IPS-20b (cell line): Measurements from ENCODE around the gene TMEM131.
A peak's percentile ranks its signal among the peaks of the same experiment; 100 is the strongest.
"Not testable (repeated sequence)": the region's sequence is repeated elsewhere in the genome, so short reads cannot be mapped to it uniquely, and the experiment has no call there.

ENCODE experiments used
- H3K27ac ChIP-seq: one replicate; pipeline ENCODE4 v1.5.1; 2013; ENCODE audit warnings: low read length
- H3K27me3 ChIP-seq: 2 replicates; pipeline ENCODE4 v1.6.1; 2013; ENCODE audit warnings: mild to moderate bottlenecking, low read length, inconsistent platforms; ENCODE audit not compliant: insufficient read depth
- H3K36me3 ChIP-seq: 2 replicates; pipeline ENCODE4 v1.6.1; 2013; ENCODE audit warnings: low read depth, mild to moderate bottlenecking, inconsistent platforms, low read length, moderate library complexity; ENCODE audit not compliant: insufficient read depth
- H3K4me1 ChIP-seq: 2 replicates; pipeline ENCODE4 v1.6.1; 2013; ENCODE audit warnings: mild to moderate bottlenecking, control low read depth, inconsistent platforms, low read length, moderate library complexity; ENCODE audit not compliant: insufficient read depth
- H3K4me3 ChIP-seq: 2 replicates; pipeline ENCODE4 v1.5.1; 2013; ENCODE audit warnings: mild to moderate bottlenecking, low read length, inconsistent platforms
- H3K9ac ChIP-seq: 2 replicates; pipeline ENCODE4 v1.6.1; 2013; ENCODE audit warnings: low read depth, mild to moderate bottlenecking, inconsistent platforms, low read length, moderate library complexity
- H3K9me3 ChIP-seq: 2 replicates; pipeline ENCODE4 v1.6.1; 2013; ENCODE audit warnings: mild to moderate bottlenecking, low read depth, low read length, inconsistent platforms; ENCODE audit not compliant: insufficient read depth

The TMEM131 gene, protein sequence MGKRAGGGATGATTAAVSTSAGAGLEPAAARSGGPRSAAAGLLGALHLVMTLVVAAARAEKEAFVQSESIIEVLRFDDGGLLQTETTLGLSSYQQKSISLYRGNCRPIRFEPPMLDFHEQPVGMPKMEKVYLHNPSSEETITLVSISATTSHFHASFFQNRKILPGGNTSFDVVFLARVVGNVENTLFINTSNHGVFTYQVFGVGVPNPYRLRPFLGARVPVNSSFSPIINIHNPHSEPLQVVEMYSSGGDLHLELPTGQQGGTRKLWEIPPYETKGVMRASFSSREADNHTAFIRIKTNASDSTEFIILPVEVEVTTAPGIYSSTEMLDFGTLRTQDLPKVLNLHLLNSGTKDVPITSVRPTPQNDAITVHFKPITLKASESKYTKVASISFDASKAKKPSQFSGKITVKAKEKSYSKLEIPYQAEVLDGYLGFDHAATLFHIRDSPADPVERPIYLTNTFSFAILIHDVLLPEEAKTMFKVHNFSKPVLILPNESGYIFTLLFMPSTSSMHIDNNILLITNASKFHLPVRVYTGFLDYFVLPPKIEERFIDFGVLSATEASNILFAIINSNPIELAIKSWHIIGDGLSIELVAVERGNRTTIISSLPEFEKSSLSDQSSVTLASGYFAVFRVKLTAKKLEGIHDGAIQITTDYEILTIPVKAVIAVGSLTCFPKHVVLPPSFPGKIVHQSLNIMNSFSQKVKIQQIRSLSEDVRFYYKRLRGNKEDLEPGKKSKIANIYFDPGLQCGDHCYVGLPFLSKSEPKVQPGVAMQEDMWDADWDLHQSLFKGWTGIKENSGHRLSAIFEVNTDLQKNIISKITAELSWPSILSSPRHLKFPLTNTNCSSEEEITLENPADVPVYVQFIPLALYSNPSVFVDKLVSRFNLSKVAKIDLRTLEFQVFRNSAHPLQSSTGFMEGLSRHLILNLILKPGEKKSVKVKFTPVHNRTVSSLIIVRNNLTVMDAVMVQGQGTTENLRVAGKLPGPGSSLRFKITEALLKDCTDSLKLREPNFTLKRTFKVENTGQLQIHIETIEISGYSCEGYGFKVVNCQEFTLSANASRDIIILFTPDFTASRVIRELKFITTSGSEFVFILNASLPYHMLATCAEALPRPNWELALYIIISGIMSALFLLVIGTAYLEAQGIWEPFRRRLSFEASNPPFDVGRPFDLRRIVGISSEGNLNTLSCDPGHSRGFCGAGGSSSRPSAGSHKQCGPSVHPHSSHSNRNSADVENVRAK (N-terminal part only)

DNA sequence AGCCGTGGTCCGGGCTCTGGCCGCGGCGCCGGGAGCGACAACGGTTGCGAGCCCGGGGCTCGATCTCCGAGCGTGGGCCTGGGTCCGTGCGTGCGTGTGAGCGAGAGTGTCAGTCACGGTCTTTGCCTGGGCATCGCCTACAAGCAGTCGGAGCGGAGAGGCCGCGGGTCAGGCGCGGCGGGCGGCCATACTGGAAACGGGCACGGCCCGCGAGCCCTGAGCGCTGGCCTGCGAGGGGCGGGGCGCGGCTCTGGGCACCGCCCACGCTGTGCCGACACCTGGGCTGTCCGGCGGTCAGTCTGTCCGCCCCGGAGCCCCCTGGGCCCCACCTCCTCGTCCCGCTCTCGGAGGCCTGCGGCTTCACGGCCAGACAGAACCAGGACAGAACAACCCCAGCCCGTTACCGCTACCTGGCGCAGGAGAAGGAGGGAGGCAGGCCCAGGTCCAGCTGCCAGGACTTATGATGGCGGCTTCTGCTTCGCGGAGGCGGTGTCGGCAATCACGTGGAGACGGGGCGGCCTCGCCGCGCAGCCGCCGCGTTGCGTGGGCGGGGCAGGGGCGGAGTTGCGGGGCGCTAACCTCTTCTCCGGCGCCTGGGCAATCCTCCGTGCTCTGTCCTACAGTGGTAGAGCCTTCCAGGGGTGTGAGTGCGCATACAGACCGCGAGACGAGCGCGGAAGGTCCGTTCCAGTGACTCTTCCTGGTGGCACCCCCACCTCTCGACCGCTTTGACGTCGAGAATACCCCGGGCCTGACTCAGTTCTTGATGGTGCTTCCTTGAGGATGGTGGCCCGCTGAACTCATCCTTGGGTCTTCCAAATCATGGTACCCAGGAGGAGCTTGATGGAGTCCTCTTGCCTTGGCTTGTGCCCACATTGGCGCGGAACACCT is at the start of gene TMEM131:
Gene TMEM131, minus strand, starts transcription at position 215 of the 891 bp plus-strand sequence. CDS start 286 bp downstream, outside the sequence.
- H3K27ac ChIP-seq, result peak within 1 kb of the TSS; percentile 76
- H3K4me1 ChIP-seq, result peaks cover 11% of the 10 kb centered on the region
- no peaks in the 10 kb centered on the region for H3K36me3 ChIP-seq

DNA sequence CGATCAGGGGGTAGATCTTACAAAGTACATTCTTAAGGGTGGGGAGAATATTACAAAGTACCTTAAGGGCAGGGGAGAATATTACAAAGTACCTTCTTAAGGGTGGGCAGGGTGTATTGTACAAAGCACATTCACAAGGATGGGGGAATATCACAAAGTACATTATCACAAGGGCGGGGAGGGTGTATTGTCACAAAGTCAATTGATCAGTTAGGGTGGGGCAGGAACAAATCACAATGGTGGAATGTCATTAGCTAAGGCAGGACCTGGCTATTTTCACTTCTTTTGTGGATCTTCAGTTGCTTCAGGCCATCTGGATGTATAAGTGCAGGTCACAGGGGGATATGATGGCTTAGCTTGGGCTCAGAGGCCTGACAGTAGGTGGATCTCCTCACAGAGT is 49.0 kb upstream of the TMEM131 start:
- not testable (repeated sequence) for H3K4me3 ChIP-seq, H3K36me3 ChIP-seq, H3K27ac ChIP-seq, H3K9ac ChIP-seq, H3K9me3 ChIP-seq, H3K27me3 ChIP-seq, H3K4me1 ChIP-seq

More for the DNA sequence above, at the start of gene TMEM131:
- no peaks in the 10 kb centered on the region for H3K9me3 ChIP-seq
- H3K27me3 ChIP-seq, result no peaks in the 10 kb centered on the region
- peak within 1 kb of the TSS; percentile 92 for H3K9ac ChIP-seq
- peak within 1 kb of the TSS; percentile 89 for H3K4me3 ChIP-seq

DNA sequence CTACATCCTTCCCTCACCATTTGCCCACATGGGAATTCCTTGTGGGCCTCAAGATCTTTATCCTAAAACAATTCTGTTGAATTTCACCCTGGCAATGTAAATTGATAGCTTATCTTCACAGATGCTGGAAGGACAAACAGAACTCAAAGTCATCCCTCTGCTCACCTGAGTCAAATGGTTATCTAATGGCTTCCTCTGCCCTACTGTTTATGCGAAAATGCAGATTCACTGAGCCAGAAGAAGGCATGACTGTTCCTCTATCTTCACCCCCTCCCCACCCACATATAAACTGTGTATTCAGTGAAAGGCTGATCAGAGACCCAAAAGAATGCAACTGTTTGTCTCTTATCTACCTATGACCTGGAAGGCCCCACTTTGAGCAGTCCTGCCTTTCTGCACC is 47.4 kb upstream of the TMEM131 start:
- Histone ChIP-seq H3K36me3 (no peaks in the 10 kb centered on the region), H3K4me3 (no peak overlapping the region), H3K27me3 (no peaks in the 10 kb centered on the region), H3K9ac (no peak overlapping the region), H3K9me3 (peaks cover 7% of the 10 kb centered on the region; the same call in 1 of the 2 replicates), H3K27ac (no peak overlapping the region), H3K4me1 (0 out of 2 replicates have a peak, but pooled peaks cover 1% of the 10 kb centered on the region)

DNA sequence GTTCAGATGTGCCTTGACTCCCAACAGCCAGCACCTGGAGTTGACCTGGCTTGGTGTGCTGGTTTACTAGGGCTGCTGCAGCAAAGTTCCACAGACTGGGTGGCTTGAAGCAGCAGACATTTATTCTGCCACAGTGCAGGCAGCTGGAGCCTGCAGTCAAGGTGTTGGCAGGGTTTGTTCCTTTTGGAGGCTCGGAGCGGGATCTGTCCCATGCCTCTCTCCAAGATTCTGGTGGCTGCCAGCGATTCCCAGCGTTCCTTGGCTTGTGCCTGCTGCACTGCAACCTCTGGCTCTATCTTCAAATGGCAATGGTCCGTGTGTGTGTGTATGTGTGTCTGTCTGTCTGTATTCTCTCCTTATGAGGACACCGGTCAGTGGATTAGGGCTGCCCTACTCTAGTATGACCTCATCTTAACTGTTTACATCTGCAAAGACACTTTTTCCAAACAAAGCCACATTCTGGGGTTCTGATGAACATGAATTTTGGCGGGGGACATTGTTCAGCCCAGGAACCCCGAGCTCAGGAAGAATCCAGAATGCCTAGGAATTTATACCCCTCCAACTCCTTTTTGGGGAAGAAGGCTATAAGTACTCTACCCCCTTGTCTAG is 44.7 kb upstream of the TMEM131 start:
- Histone ChIP-seq H3K27ac (no peak overlapping the region), H3K4me1 (peaks cover 3% of the 10 kb centered on the region; the same call in 1 of the 2 replicates), H3K36me3 (no peaks in the 10 kb centered on the region), H3K9ac (no peak overlapping the region), H3K9me3 (peaks cover 4% of the 10 kb centered on the region; the same call in 1 of the 2 replicates), H3K4me3 (no peak overlapping the region), H3K27me3 (no peaks in the 10 kb centered on the region)

DNA sequence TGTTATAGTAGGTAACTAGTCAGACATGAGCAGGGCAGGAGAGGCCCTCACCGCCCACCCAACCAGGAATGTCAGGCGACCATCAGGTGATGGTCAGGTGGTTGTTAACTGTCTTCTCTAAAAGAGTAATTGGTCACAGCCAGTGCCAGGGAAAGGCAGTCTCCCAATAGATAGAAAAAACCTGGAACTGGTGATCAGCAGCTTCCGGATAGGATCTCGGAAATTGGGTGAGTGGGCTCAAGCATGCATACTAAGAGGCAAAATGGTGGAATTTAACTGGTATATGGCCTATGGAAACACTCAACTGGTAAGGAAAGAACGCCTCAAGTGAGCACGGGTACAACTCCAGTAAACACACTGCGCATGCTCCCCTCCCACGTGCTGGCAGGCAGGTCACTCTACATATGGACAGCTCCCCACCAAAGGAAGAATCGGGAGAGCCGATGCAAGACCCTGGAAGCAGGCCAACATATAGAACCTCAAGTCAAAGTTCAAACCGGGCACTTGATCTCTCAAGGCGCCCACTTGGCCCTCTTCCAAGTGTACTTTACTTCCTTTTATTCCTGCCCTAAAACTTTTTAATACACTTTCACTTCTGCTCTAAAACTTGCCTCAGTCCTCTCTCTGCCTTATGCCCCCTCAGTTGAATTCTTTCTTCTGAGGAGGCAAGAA is 43.5 kb upstream of the TMEM131 start:
- H3K9me3 ChIP-seq, result peaks cover 4% of the 10 kb centered on the region; the same call in 1 of the 2 replicates
- no peak overlapping the region for H3K4me3 ChIP-seq
- no peak overlapping the region for H3K9ac ChIP-seq
- H3K36me3 ChIP-seq, result no peaks in the 10 kb centered on the region
- H3K4me1 ChIP-seq, result peaks cover 3% of the 10 kb centered on the region; the same call in 1 of the 2 replicates
- no peaks in the 10 kb centered on the region for H3K27me3 ChIP-seq
- no peak overlapping the region for H3K27ac ChIP-seq

DNA sequence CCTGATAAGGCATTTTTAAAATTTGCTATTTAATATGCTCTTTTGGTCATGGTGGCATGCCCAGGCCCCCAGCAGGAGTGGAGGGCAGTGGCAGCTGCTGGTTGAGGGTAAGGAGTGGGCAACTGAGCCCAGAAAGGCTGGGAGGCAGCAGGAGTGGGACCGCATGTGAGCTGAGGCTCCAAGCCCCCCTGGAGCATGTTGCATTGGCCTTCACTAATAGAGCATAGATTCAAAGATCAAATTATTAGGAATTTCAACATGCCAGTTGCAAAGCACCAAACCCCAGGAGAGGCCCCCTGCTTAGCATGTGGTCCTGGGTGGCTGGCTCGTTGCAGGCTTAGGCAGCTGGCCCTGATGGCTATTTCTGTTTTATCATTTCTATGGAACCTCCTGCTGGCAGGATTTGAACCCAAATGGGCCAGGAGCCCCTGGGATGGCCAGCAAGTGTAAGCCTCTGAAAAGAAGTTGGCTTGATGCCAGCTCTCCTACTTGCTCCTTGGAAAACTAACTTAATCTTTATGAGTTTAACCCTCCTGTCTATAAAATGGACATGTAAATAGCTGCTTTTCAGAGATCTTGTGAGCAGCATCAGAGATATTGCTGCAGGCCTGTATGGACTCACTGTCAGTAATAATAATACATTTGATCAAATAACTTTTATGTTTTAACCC is 42.1 kb upstream of the TMEM131 start:
- H3K9ac ChIP-seq, result no peak overlapping the region
- H3K4me3 ChIP-seq, result no peak overlapping the region
- peaks cover 3% of the 10 kb centered on the region; the same call in 1 of the 2 replicates for H3K4me1 ChIP-seq
- H3K36me3 ChIP-seq, result no peaks in the 10 kb centered on the region
- H3K27ac ChIP-seq, result no peak overlapping the region
- no peaks in the 10 kb centered on the region for H3K27me3 ChIP-seq
- H3K9me3 ChIP-seq, result no peaks in the 10 kb centered on the region

DNA sequence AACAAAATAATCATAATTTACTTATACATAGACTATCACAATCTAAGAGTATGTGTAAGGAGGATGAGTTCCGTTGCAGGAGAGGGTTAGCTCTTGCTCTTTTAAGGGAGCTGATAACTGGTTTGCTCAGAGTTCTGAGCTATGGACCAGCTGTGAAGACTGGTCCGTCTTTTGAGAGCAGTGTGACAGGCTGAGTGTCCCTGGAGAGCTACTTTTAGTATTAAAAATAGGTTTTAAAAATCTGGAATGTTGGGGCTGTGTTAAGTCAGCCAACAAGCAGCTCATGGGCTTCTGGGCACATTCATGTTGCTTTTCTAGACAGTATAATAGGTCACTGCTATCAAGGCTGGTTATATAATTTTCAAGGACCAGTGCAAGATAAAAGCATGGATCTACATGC is 41.5 kb upstream of the TMEM131 start:
- peaks cover 3% of the 10 kb centered on the region; the same call in 1 of the 2 replicates for H3K4me1 ChIP-seq
- H3K36me3 ChIP-seq, result no peaks in the 10 kb centered on the region
- H3K9ac ChIP-seq, result no peak overlapping the region
- H3K9me3 ChIP-seq, result no peaks in the 10 kb centered on the region
- H3K27ac ChIP-seq, result no peak overlapping the region
- H3K4me3 ChIP-seq, result no peak overlapping the region
- H3K27me3 ChIP-seq, result no peaks in the 10 kb centered on the region

DNA sequence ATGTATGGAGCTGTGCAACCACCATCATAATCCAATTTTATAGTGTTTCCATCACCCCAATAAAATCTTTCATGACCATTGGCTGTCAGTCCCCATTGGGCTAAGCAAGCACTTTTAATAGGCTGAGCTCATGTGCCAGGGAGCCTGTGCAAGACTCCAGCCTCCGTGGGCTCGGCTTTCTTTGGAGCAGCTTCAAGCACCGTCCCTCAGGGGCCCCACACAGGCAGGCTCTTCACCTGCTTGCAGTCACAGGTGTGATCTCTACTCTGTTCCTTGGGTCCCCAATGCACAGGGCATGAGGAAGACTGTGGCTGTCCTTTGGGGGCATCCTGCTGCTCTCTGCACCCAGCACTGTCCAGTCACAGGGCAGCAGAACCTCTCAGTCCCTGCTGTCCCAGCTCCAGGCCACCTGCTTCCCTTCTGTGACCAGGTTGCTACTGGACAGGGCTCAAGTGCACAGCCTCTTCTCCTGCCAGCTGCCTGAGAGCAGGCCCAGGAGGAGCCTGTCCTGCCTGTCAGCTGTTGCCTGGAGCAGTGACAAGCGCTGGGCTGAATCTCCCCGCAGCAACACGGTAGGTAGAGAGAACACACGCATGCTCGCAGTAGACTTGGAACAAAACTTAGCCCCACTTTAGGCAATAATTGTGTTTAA is 40.7 kb upstream of the TMEM131 start:
- Histone ChIP-seq H3K9ac (no peak overlapping the region), H3K4me3 (no peak overlapping the region), H3K27me3 (no peaks in the 10 kb centered on the region), H3K4me1 (peaks cover 3% of the 10 kb centered on the region; the same call in 1 of the 2 replicates), H3K9me3 (no peaks in the 10 kb centered on the region), H3K36me3 (no peaks in the 10 kb centered on the region), H3K27ac (no peak overlapping the region)

DNA sequence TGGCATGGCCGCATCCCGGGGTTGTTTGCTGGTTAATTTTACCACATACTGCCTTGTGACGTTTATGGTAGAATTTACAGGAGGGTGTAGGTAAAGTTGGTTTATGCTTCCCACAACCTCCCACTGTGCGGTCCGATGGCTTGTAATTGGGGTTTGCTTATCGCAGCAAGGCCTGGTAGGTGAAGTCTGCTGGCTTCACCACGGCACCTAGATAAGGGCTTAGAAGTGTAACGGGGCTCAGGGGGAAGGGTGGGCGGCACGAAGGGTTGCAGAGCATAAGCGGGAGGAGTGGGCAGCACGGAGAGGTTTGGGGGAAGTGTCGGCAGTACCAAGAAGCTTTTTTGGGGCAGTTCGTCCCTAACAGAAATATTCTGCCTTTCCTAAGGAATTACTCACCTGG is 39.0 kb upstream of the TMEM131 start:
- H3K4me3 ChIP-seq, result no peak overlapping the region
- no peak overlapping the region for H3K27ac ChIP-seq
- no peak overlapping the region for H3K9ac ChIP-seq
- H3K9me3 ChIP-seq, result no peaks in the 10 kb centered on the region
- H3K27me3 ChIP-seq, result no peaks in the 10 kb centered on the region
- peaks cover 3% of the 10 kb centered on the region; the same call in 1 of the 2 replicates for H3K4me1 ChIP-seq
- H3K36me3 ChIP-seq, result no peaks in the 10 kb centered on the region
